Right lobe of liver (tissue), 4 donors: ENCODE measurements around the gene STPG1.

Experiments
- POLR2A ChIP-seq: fragments of 450-650 bp; IDR thresholded peaks from one replicate; pipeline ENCODE4 v1.6.1; 2017; ENCODE audit warnings: antibody characterized with exemption, mild to moderate bottlenecking
- TF ChIP-seq, protein P1 (sequence below), 4 donors: fragments of 200-600 bp in 3 of 4; fragments of 450-650 bp in 1 of 4; IDR thresholded peaks; one replicate each; pipeline versions ENCODE4 v1.5.1 to v1.8.0; 2016 to 2022; ENCODE audit warnings: antibody characterized with exemption in 4 of 4, mild to moderate bottlenecking in 2 of 4
- donor health status: DM: no; HTN: no; CAD: no.
- donor health status: DM: no; HTN: no; CAD: no.
- donor health status: DM: no; HTN: yes; CAD: no.

DNA sequence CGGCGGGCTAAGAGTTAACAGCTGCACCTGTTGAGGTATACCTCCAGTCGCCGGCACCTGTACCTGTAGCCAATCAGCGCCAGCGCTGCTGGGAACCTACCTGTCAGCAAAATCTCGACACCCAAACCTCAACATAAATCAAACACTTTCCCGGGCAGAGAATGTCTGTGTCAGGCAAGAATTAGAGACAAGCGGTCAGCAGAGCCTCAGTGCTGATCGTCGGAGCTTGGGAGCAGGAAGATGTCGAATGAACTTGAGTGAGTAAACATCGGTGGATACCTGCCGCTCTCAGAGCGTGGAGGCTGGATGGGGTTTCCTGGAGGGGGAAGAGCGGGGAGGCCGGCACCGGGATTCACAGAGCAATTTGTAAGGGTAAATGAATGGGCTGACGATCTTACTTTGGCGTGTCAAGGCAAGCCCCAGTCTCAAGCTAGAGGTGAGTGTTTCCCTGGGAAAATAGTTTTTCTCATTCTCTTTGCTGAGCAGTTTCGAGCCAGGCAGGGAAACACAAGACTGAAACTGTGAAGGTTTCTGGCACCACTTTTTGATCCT lies 94.2 kb downstream of the STPG1 start, which contains the start of gene GRHL3:
- TF ChIP-seq, protein P1, sequence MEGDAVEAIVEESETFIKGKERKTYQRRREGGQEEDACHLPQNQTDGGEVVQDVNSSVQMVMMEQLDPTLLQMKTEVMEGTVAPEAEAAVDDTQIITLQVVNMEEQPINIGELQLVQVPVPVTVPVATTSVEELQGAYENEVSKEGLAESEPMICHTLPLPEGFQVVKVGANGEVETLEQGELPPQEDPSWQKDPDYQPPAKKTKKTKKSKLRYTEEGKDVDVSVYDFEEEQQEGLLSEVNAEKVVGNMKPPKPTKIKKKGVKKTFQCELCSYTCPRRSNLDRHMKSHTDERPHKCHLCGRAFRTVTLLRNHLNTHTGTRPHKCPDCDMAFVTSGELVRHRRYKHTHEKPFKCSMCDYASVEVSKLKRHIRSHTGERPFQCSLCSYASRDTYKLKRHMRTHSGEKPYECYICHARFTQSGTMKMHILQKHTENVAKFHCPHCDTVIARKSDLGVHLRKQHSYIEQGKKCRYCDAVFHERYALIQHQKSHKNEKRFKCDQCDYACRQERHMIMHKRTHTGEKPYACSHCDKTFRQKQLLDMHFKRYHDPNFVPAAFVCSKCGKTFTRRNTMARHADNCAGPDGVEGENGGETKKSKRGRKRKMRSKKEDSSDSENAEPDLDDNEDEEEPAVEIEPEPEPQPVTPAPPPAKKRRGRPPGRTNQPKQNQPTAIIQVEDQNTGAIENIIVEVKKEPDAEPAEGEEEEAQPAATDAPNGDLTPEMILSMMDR (IDR thresholded peaks at IDR 0.05): no peak
- TF ChIP-seq POLR2A: no peak
